GM19395 (cell line): ENCODE data around the gene TICAM1.
"Not testable (repeated sequence)": the region's sequence is repeated elsewhere in the genome, so short reads cannot be mapped to it uniquely, and the experiment has no call there.

ENCODE experiments used
- ATAC-seq: cut with Tn5 transposase; IDR thresholded peaks from one replicate; pipeline ENCODE4 v1.9.1; 2021; ENCODE audit warnings: mild to moderate bottlenecking, moderate library complexity; ENCODE audit not compliant: unreplicated experiment

TICAM1 gene

GRCh38 chr19:4806384-4806783 lies 25.1 kb downstream of the TICAM1 start:
- ATAC-seq: no peak

DNA sequence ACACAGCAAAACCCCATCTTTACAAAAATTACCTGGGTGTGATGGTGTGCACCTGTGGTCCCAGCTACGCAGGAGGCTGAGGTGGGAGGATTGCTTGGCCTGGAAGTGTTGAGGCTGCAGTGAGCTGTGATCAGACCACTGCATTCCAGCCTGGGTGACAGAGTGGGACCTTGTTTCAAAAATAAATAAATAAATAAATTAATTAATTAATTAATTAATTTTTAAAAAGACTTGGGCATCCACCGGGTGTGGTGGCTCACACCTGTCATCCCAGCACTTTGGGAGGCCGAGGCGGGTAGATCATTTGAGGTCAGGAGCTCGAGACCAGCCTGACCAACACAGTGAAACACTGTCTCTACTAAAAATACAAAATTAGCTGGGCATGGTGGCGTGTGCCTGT lies 26.4 kb downstream of the TICAM1 start:
- ATAC-seq: not testable (repeated sequence)

DNA sequence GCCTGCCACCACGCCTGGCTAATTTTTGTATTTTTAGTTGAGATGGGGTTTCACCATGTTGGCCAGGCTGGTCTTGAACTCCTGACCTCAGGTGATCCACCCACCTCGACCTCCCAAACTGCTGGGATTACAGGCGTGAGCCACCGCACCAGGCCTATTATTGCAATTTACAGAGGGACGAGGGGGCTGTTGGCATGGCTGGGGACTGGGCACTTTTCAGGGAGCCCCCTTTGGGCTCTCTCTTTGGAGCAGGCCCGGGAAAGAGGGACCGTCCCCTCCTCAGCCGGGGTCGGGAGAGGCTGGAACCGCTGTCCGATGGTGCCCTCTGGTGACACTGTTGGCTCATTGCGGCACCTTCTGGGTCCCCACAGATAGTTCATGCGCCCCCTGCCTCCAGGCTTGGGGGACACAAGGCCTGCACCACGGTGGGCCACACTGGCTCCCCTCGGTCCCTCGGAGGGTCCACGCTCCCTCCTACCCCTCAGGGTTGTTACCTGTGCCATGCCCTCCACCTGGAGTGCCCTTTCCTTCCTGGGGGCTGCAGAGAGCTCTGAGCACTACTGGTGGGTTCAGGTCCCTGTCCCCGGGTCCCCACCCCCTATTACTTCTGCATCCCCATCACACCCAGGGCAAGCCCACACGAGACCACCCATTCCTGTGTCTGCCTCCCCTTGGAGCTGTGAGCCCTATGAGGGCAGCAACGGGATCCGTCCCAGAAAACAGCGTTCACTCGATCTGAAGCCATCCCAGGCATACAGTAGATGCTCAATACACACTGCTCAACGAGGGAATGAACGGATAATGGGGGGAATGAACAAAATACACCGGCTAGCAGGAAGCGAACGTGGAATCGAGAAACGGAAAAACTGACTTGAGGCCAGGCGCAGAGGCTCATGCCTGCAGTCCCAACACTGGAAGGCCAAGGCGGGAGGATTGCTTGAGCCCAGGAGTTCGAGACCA lies 27.5 kb downstream of the TICAM1 start:
- no peak for ATAC-seq

DNA sequence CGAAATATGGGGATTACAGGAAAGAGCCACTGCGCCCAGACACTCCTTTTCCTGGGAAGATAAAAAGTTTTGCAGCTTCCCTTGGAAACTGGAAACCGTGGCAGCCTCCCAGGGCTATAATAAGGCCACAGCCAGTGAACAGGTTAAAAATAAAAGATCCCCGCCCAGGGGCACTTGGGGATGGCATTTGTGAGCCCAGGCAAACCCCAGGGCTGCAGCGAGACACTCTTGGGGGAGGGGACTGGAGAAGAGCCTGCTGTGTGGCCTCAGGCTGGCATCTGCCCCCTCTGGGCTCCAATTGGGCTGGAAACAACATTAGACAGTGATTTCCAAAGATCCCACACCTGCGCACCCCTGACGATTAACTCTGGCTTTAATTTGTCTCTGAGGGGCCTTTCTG lies 28.8 kb downstream of the TICAM1 start:
- ATAC-seq: no peak

- ATAC-seq: no peak
Measured at GRCh38 chr19:4801085-4801619, 30.4 kb downstream of the TICAM1 start.

DNA sequence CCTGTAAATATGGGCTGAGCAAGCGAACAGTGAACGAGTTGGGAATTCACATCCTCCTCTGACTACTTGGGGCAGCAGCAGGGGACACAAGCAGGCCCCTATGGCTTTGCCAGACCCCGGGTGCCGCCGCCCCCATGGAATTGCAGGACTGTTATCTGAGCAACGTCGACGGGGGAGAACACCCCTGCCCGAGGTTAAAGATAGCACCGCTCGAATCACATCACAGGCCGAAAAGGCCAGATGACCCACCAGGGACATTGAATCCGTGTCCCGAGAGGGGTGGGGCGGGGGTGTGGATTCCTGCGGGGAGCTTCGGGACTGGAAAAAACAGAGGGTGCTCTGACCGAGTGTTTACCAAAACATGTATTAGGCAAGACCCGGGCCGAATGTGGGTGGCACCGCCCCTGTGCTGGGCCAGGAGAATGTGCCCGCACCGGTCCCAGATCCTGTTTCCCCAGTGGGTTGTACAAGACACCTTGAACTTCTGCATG lies 30.9 kb downstream of the TICAM1 start:
- ATAC-seq: no peak

DNA sequence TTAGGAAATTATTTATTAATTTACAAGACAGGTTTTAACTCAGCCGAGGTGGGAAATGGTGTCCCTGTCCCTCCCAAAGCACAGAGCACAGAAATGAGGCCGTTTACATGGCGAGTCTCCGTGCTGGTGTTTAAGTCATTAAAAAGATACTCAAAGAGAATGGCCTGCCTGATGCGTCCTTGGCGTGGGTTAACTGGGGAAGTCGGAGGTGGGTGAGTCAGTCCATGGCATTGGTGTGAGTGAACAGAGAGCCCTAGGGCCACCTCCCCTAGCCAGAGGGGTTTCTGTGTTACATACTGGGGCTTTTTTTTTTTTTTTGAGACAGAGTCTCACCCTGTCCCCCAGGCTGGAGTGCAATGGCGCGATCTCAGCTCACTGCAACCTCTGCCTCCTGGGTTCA lies 36.1 kb downstream of the TICAM1 start:
- no peak for ATAC-seq

DNA sequence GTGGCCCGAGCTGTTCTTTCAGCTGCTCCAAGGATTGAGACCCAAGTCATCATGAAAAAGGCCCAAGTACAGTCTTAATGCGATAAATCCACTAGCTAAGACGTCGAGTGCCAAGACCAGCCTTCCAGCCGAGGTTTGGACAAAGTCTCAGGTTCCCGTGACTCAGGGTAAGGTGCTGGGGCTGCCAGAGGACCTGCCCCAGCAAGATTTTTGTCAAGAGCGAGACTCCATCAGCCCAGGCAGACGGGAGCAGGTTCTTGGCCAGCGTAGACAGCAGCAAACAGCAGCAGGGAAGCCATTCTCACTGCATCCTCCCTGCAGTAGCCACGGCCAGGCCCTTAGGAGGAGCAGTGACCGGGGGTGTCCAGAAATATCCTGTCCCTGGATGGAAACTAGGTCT lies 36.5 kb downstream of the TICAM1 start:
- ATAC-seq: no peak

GRCh38 chr19:4793278-4793677 lies 38.2 kb downstream of the TICAM1 start:
- ATAC-seq: not testable (repeated sequence)

DNA sequence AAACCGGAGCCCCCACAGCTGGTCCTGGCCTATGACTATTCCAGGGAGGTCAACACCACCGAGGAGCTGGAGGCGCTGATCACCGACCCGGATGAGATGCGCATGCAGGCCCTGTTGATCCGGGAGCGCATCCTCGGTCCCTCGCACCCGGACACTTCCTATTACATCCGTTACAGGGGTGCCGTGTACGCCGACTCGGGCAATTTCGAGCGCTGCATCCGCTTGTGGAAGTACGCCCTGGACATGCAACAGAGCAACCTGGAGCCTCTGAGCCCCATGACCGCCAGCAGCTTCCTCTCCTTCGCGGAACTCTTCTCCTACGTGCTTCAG lies 38.7 kb downstream of the TICAM1 start:
- not testable (repeated sequence) for ATAC-seq

GRCh38 chr19:4792019-4792865 lies 39.3 kb downstream of the TICAM1 start:
- ATAC-seq: not testable (repeated sequence)

- peak; percentile 93 for ATAC-seq
Measured at GRCh38 chr19:4791183-4792018, 40.1 kb downstream of the TICAM1 start, which contains the start of gene FEM1A. TSS of gene FEM1A (plus strand) at chr19:4791734. CDS start at chr19:4791855, 121 bp downstream.

- ATAC-seq: not testable (repeated sequence)
Measured at GRCh38 chr19:4786412-4787016, 45.0 kb downstream of the TICAM1 start.

DNA sequence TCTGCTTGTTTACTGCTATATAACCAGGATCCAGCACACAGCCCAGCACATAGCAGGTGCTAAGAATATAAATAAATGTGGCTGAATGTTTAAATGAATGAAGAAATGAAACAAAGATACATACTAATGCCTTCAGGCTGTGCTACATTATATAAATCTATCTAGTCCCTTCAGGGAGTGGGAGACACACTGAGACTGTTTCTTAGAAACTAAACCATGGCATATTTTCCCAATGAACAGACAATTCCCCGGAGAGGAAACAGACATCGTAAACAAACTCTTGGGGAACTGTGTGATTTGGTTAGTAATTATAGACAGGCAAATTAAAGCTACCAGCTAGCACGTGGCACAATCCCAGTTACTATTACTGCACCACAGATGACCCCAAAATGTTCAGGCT lies 49.7 kb downstream of the TICAM1 start:
- ATAC-seq: no peak

DNA sequence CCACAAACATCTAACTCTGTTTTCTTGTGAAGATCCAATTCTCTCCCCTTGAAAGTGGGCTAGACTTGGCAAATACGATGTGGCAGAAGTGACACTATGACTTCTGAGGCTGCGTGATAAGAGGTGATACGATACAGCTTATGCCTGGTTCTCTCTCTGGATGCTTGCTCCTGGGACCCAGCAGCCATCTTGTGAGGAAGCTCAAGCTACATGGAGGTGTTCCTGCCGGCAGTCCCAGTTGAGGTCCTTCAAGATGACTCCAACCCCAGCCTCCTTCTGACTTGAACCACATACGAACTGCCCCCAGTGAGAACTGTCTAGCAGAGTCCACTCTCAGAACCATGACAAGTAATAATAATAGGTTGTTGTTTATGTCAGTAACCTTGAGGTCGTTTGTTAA lies 50.7 kb downstream of the TICAM1 start:
- ATAC-seq: no peak

DNA sequence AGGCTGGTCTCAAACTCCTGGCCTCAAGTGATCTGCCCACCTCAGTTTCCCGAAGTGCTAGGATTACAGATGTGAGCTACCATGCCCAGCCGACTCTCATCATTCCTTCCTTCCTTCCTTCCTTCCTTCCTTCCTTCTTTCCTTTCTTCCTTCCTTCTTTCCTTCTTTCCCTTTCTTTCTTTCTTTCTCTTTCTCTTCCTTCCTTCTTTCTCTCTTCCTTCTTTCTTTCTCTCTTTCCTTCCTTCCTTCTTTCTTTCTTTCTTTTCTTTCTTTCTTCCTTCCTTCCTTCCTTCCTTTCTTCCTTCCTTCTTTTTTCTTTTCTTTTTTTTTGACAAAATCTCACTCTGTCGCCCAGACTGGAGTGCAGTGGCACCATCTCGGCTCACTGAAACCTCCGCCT lies 53.4 kb downstream of the TICAM1 start:
- not testable (repeated sequence) for ATAC-seq

DNA sequence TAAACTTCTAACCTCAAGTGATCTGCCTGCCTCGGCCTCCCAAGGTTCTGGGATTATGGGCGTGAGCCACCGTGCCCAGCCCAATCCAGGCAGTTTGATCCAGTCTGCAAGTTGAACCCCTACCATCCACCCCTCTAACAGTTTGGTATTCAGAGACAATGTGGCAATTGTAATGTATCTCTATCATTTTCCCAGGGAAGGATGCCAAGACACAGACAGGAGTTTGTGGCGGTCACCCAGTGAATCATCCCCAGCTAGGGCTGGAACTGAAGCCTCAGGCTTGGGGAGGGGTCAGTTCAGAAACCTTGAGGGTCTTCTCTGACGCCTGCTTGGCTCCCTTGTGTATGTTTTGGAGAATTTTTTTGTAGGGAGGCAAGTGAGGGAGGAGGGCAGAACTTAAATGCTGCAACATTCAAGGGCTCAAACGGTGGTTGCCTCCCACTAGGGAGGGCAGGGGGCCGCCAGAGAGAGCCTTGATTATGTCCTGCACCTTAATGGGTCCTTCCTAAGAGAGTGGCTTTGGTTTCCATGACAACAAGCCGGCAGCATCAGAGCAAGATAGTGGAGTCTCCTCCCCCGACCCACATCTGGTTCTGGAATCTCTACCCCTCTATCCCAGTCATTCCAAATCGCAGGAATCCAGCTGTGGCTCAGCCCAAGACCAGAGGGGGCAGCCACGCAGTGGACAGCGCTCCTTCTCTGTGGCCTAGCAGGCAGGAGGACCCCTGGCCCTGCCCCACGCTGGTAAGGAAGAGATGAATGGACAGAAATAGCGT lies 54.9 kb downstream of the TICAM1 start:
- no peak for ATAC-seq

DNA sequence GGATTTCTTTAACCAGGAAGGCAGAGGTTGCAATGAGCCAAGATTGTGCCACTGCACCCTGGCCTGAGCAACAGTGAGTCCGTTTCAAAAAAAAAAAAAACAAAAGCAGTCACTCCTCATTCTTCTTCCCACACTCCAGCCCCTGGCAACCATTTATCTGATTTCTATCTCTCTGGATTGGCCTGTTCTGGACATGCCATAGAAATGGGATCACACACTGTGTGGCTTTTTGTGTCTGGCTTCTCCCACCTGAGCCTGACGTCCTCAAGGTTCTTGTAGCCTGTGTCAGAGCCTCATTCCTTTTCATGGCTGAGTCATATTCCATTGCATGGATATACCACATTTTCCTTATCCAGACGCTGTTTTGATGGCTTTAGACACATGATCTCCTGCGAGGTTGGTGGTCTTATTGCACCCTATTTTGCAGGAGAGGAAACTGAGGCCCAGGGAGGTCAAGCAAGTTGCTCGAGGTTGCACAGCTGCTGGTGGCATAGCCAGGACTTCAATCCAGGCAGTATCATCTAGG lies 55.8 kb downstream of the TICAM1 start:
- ATAC-seq: no peak

DNA sequence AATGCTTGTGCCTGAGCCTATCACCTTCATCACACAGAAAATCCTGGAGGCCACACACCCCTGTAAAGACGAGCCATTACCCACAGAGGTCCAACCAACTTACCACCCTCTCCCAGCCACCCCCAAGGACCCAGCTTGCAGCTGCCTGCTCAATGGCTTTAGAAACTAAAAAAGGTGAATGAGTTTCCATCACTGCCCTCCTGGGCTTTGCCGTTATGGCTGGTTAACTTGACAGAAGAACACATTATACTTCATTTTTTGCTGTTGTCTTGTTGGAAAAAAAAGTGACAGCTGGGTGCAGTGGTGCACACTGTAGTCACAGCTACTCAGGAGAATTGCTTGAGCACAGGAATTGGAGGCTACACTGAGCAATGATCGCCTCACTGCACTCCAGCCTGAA lies 57.4 kb downstream of the TICAM1 start:
- no peak for ATAC-seq
